HepG2 (cell line): ENCODE results near the gene SNX24. TPM values are rescaled to one million over a fixed set of nuclear protein-coding genes. Genes with fewer than 3 reads are reported as not detected.

Experiments used
- FOXP1 ChIP-seq, 2 experiments: fragments of 450-650 bp in 1 of 2; IDR thresholded peaks; 2 replicates each; pipeline ENCODE4 v1.6.1; 2017 to 2018; ENCODE audit warnings: antibody characterized with exemption in 1 of 2
- HNRNPLL ChIP-seq: fragments of 200-400 bp; formaldehyde crosslinking; IDR thresholded peaks from 2 replicates; pipeline ENCODE4 v1.6.1; 2017; ENCODE audit warnings: mild to moderate bottlenecking, low read depth, low read length; ENCODE audit not compliant: poor library complexity, severe bottlenecking
- KLF6 ChIP-seq: IDR thresholded peaks from 2 replicates; pipeline ENCODE4 v1.8.0; 2016; ENCODE audit warnings: missing biosample characterization, missing genetic modification reagents
- NFATC3 ChIP-seq: sonication (generic); formaldehyde crosslinking; IDR thresholded peaks from 2 replicates; pipeline ENCODE4 v1.5.1; 2020; ENCODE audit warnings: mild to moderate bottlenecking, missing genetic modification reagents
- NFIB ChIP-seq: sonication (generic); formaldehyde crosslinking; IDR thresholded peaks from 2 replicates; pipeline ENCODE4 v1.9.0; 2021; ENCODE audit warnings: missing genetic modification reagents, mild to moderate bottlenecking, borderline replicate concordance
- SALL1 ChIP-seq: sonication (generic); formaldehyde crosslinking; IDR thresholded peaks from 2 replicates; pipeline ENCODE4 v1.8.0; 2022; ENCODE audit warnings: mild to moderate bottlenecking, missing genetic modification reagents
- SMARCE1 ChIP-seq: fragments of 450-650 bp; IDR thresholded peaks from 2 replicates; pipeline ENCODE4 v1.6.1; 2017; ENCODE audit warnings: borderline replicate concordance
- SRSF4 ChIP-seq: fragments of 200-400 bp; formaldehyde crosslinking; IDR thresholded peaks from one replicate; pipeline ENCODE4 v1.6.1; 2018; ENCODE audit warnings: mild to moderate bottlenecking, low read depth, low read length, moderate library complexity; ENCODE audit not compliant: poor library complexity, severe bottlenecking
- TBP ChIP-seq: sonication (generic); formaldehyde crosslinking; IDR thresholded peaks from 2 replicates; pipeline ENCODE4 v1.5.0; 2020; ENCODE audit warnings: missing genetic modification reagents
- ZBTB1 ChIP-seq: sonication (generic); formaldehyde crosslinking; IDR thresholded peaks from 2 replicates; pipeline ENCODE4 v1.4.0; 2020; ENCODE audit warnings: missing genetic modification reagents, borderline replicate concordance
- ZBTB7B ChIP-seq: sonication (generic); formaldehyde crosslinking; IDR thresholded peaks from 2 replicates; pipeline ENCODE4 v1.4.0; 2020; ENCODE audit warnings: missing genetic modification reagents
- ZBTB8A ChIP-seq: sonication (generic); formaldehyde crosslinking; IDR thresholded peaks from 2 replicates; pipeline ENCODE4 v1.4.0; 2020; ENCODE audit warnings: mild to moderate bottlenecking, low read depth, missing genetic modification reagents, borderline replicate concordance
- ZFY ChIP-seq: sonication (generic); formaldehyde crosslinking; IDR thresholded peaks from 2 replicates; pipeline ENCODE4 v1.4.0; 2020; ENCODE audit warnings: missing genetic modification reagents
- ZNF136 ChIP-seq: sonication (generic); formaldehyde crosslinking; IDR thresholded peaks from 2 replicates; pipeline ENCODE4 v1.8.1; 2022; ENCODE audit warnings: low read depth, mild to moderate bottlenecking, moderate library complexity, missing genetic modification reagents
- ZNF17 ChIP-seq: sonication (generic); formaldehyde crosslinking; IDR thresholded peaks from 2 replicates; pipeline ENCODE4 v1.5.0; 2020; ENCODE audit warnings: mild to moderate bottlenecking, missing genetic modification reagents
- ZNF282 ChIP-seq: fragments of 450-650 bp; IDR thresholded peaks from 2 replicates; pipeline ENCODE4 v1.6.1; 2018; ENCODE audit not compliant: partially characterized antibody
- ZNF329 ChIP-seq: sonication (generic); formaldehyde crosslinking; IDR thresholded peaks from 2 replicates; pipeline ENCODE4 v1.9.0; 2021; ENCODE audit warnings: low read depth, mild to moderate bottlenecking, missing genetic modification reagents
- ZNF83 ChIP-seq: sonication (generic); formaldehyde crosslinking; IDR thresholded peaks from 2 replicates; pipeline ENCODE4 v1.4.0; 2020; ENCODE audit warnings: missing genetic modification reagents, mild to moderate bottlenecking, borderline replicate concordance
- polyA plus RNA-seq, 8 experiments: library from polyadenylated mRNA; depleted of rRNA in 3 of 8; stranded (reverse) in 7 of 8; unstranded in 1 of 8; fragments of >200 nt; fragmentation: Illumina TruSeq in 4 of 8; extraction: Trizol in 4 of 8; gene quantifications; 2 replicates each; pipeline versions ENCODE4 v1.2.1 to v1.2.3, GENCODE V29; 2011 to 2016; ENCODE audit warnings: low read depth in 4 of 8, missing spikeins in 1 of 8, mixed read lengths in 1 of 8; ENCODE audit not compliant: insufficient read depth in 1 of 8
- total RNA-seq, 5 experiments: library from RNA; depleted of rRNA; stranded (reverse); fragments of >200 nt; fragmentation: Illumina TruSeq; extraction: Trizol; gene quantifications; 2 replicates each; pipeline ENCODE4 v1.2.3, GENCODE V29; 2016; ENCODE audit warnings: low read depth in 1 of 5
- TF ChIP-seq, protein P1 (sequence below): sonication (generic); formaldehyde crosslinking; IDR thresholded peaks from 2 replicates; pipeline ENCODE4 v1.4.0; 2020; ENCODE audit warnings: low read depth, missing genetic modification reagents
- TF ChIP-seq, protein P2 (sequence below): sonication (generic); formaldehyde crosslinking; IDR thresholded peaks from 2 replicates; pipeline ENCODE4 v1.5.0; 2020; ENCODE audit warnings: missing genetic modification reagents, mild to moderate bottlenecking, borderline replicate concordance
- TF ChIP-seq, protein P3 (sequence below): sonication (generic); formaldehyde crosslinking; conservative IDR thresholded peaks from 2 replicates; pipeline ENCODE4 v1.5.0; 2020; ENCODE audit warnings: missing genetic modification reagents

The SNX24 gene
- total and polyA plus RNA-seq, 2 of the 13 experiments (the other 11 are each of a cell fraction or from before 2014, with no cell fraction given): 7.2 to 23.7 TPM

DNA sequence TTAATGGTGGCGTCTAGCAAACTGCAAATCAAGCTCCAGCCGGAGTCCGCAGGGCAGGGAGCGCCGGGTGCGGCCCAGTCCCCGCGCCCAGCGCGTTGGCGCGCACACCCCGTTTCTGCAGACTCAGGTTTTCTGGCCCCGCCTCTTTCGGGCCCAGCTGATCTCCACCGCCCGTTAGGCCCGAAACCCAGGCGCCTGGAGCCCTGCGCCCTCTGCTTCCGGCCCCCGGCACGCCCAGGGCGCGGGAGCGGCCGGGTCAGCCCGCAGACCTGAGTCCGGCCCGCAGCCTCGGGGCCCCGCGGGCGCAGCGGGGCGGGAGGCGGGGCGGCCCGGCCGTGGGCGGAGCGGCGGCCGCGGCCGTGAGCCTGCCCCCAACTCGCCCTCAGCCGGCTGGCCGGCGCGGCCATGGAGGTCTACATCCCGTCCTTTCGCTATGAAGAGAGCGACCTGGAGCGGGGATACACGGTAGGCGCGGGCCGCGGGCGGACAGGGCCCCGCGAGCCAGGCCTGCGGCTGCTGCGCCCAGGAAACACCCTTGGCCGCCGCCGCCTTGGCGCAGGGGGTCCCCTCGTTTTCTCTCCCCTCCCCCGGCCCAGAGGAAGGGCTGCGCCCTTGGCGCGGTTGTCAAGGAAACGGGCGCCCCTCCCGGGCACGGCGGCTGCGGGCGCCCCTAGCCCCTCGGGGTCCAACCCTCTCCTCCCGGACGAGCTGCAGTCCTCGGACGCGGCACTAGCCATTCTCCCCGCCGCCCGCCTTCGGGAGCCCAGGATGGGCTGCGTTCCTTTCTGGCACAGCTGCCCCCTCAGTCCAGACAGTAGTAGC lies at the start of gene SNX24 (continued):
- TF ChIP-seq, protein P1, sequence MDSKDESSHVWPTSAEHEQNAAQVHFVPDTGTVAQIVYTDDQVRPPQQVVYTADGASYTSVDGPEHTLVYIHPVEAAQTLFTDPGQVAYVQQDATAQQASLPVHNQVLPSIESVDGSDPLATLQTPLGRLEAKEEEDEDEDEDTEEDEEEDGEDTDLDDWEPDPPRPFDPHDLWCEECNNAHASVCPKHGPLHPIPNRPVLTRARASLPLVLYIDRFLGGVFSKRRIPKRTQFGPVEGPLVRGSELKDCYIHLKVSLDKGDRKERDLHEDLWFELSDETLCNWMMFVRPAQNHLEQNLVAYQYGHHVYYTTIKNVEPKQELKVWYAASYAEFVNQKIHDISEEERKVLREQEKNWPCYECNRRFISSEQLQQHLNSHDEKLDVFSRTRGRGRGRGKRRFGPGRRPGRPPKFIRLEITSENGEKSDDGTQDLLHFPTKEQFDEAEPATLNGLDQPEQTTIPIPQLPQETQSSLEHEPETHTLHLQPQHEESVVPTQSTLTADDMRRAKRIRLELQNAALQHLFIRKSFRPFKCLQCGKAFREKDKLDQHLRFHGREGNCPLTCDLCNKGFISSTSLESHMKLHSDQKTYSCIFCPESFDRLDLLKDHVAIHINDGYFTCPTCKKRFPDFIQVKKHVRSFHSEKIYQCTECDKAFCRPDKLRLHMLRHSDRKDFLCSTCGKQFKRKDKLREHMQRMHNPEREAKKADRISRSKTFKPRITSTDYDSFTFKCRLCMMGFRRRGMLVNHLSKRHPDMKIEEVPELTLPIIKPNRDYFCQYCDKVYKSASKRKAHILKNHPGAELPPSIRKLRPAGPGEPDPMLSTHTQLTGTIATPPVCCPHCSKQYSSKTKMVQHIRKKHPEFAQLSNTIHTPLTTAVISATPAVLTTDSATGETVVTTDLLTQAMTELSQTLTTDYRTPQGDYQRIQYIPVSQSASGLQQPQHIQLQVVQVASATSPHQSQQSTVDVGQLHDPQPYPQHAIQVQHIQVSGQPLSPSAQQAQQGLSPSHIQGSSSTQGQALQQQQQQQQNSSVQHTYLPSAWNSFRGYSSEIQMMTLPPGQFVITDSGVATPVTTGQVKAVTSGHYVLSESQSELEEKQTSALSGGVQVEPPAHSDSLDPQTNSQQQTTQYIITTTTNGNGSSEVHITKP (CRISPR knock-in tag): no peak
- TF ChIP-seq, protein P2, sequence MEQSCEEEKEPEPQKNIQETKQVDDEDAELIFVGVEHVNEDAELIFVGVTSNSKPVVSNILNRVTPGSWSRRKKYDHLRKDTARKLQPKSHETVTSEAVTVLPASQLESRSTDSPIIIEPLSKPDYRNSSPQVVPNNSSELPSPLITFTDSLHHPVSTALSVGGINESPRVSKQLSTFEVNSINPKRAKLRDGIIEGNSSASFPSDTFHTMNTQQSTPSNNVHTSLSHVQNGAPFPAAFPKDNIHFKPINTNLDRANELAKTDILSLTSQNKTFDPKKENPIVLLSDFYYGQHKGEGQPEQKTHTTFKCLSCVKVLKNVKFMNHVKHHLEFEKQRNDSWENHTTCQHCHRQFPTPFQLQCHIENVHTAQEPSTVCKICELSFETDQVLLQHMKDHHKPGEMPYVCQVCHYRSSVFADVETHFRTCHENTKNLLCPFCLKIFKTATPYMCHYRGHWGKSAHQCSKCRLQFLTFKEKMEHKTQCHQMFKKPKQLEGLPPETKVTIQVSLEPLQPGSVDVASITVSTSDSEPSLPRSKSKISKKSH: peak; percentile 52; the same call in 1 of the 2 replicates
- TF ChIP-seq SRSF4: no peak
- TF ChIP-seq ZNF282: no peak
- peak; percentile 88 for TF ChIP-seq ZNF329 (CRISPR knock-in tag)
- TF ChIP-seq NFATC3 (CRISPR knock-in tag): no peak
- TF ChIP-seq SMARCE1: no peak
- TF ChIP-seq KLF6 (CRISPR knock-in tag): no peak; the same call in 1 of the 2 replicates
- TF ChIP-seq ZFY (CRISPR knock-in tag): peak; percentile 97
- TF ChIP-seq, protein P3, sequence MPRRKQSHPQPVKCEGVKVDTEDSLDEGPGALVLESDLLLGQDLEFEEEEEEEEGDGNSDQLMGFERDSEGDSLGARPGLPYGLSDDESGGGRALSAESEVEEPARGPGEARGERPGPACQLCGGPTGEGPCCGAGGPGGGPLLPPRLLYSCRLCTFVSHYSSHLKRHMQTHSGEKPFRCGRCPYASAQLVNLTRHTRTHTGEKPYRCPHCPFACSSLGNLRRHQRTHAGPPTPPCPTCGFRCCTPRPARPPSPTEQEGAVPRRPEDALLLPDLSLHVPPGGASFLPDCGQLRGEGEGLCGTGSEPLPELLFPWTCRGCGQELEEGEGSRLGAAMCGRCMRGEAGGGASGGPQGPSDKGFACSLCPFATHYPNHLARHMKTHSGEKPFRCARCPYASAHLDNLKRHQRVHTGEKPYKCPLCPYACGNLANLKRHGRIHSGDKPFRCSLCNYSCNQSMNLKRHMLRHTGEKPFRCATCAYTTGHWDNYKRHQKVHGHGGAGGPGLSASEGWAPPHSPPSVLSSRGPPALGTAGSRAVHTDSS: no peak
- peak; percentile 100 for TF ChIP-seq ZBTB8A (CRISPR knock-in tag)
- no peak for TF ChIP-seq ZNF83 (CRISPR knock-in tag)
- TF ChIP-seq FOXP1 (IDR thresholded peaks at IDR 0.05): no peak
- 0 out of 2 replicates have a peak, but pooled peaks have one; percentile 6 for TF ChIP-seq FOXP1 (CRISPR knock-in tag; IDR thresholded peaks at IDR 0.05)
- TF ChIP-seq ZBTB1 (CRISPR knock-in tag): peak; percentile 95
- peak; percentile 100 for TF ChIP-seq HNRNPLL
- TF ChIP-seq ZBTB7B (CRISPR knock-in tag): 0 out of 2 replicates have a peak, but pooled peaks have one; percentile 43
- TF ChIP-seq ZNF17 (CRISPR knock-in tag): no peak
- 0 out of 2 replicates have a peak, but pooled peaks have one; percentile 39 for TF ChIP-seq NFIB
- no peak for TF ChIP-seq ZNF136 (CRISPR knock-in tag)
- peak; percentile 59; the same call in 1 of the 2 replicates for TF ChIP-seq SALL1 (CRISPR knock-in tag)
- no peak for TF ChIP-seq TBP (CRISPR knock-in tag)
